ENCODE data around the gene CTSH.

The CTSH gene

GRCh38 chr15:78987556-78988360 lies 42.9 kb upstream of the CTSH start:
- Histone ChIP-seq H3K79me2 (no peaks in the 10 kb centered on the region), H3K27me3 (ENCODE audit: control insufficient read depth, insufficient read depth, low read length) (no peaks in the 10 kb centered on the region), H3K9ac (no peak overlapping the region), H3K27ac (no peak overlapping the region), H3K4me1 (no peaks in the 10 kb centered on the region), H3K4me3 (ENCODE audit: low read depth, low read length) (no peak overlapping the region), H2AFZ (no peak overlapping the region), H3K4me2 (ENCODE audit: low read length) (no peak overlapping the region), H3K9me3 (ENCODE audit: control insufficient read depth, low read length) (no peaks in the 10 kb centered on the region), H3K36me3 (ENCODE audit: control insufficient read depth, insufficient read depth, low read length) (no peaks in the 10 kb centered on the region)
- TF ChIP-seq CTCF (IDR thresholded peaks at IDR 0.05) = no peak

- Histone ChIP-seq H3K36me3 (ENCODE audit: control insufficient read depth, insufficient read depth, low read length) (no peaks in the 10 kb centered on the region), H3K4me1 (no peaks in the 10 kb centered on the region), H3K9me3 (ENCODE audit: control insufficient read depth, low read length) (no peaks in the 10 kb centered on the region), H3K4me3 (ENCODE audit: low read depth, low read length) (no peak overlapping the region), H3K79me2 (no peaks in the 10 kb centered on the region), H3K4me2 (ENCODE audit: low read length) (no peak overlapping the region), H3K27me3 (ENCODE audit: control insufficient read depth, insufficient read depth, low read length) (no peaks in the 10 kb centered on the region), H3K27ac (no peak overlapping the region), H2AFZ (no peak overlapping the region), H3K9ac (no peak overlapping the region)
- no peak for TF ChIP-seq CTCF (IDR thresholded peaks at IDR 0.05)
Measured at GRCh38 chr15:78985859-78986475, 41.1 kb upstream of the CTSH start.

- TF ChIP-seq CTCF (IDR thresholded peaks at IDR 0.05) = no peak
- Histone ChIP-seq H3K79me2 (no peaks in the 10 kb centered on the region), H3K36me3 (ENCODE audit: control insufficient read depth, insufficient read depth, low read length) (no peaks in the 10 kb centered on the region), H3K9me3 (ENCODE audit: control insufficient read depth, low read length) (no peaks in the 10 kb centered on the region), H3K4me3 (ENCODE audit: low read depth, low read length) (no peak overlapping the region), H2AFZ (no peak overlapping the region), H3K4me1 (no peaks in the 10 kb centered on the region), H3K4me2 (ENCODE audit: low read length) (no peak overlapping the region), H3K27me3 (ENCODE audit: control insufficient read depth, insufficient read depth, low read length) (no peaks in the 10 kb centered on the region), H3K9ac (no peak overlapping the region), H3K27ac (no peak overlapping the region)
Measured at GRCh38 chr15:78984041-78984440, 39.2 kb upstream of the CTSH start.

GRCh38 chr15:78983146-78983918 lies 38.5 kb upstream of the CTSH start:
- Histone ChIP-seq H3K36me3 (ENCODE audit: control insufficient read depth, insufficient read depth, low read length) (no peaks in the 10 kb centered on the region), H3K27ac (no peak overlapping the region), H3K9ac (no peak overlapping the region), H3K4me3 (ENCODE audit: low read depth, low read length) (no peak overlapping the region), H3K79me2 (no peaks in the 10 kb centered on the region), H3K9me3 (ENCODE audit: control insufficient read depth, low read length) (no peaks in the 10 kb centered on the region), H3K27me3 (ENCODE audit: control insufficient read depth, insufficient read depth, low read length) (no peaks in the 10 kb centered on the region), H3K4me1 (no peaks in the 10 kb centered on the region), H3K4me2 (ENCODE audit: low read length) (no peak overlapping the region), H2AFZ (no peak overlapping the region)
- no peak for TF ChIP-seq CTCF (IDR thresholded peaks at IDR 0.05)
